Measurements from ENCODE around the gene CYB561D1.

CYB561D1 gene

DNA sequence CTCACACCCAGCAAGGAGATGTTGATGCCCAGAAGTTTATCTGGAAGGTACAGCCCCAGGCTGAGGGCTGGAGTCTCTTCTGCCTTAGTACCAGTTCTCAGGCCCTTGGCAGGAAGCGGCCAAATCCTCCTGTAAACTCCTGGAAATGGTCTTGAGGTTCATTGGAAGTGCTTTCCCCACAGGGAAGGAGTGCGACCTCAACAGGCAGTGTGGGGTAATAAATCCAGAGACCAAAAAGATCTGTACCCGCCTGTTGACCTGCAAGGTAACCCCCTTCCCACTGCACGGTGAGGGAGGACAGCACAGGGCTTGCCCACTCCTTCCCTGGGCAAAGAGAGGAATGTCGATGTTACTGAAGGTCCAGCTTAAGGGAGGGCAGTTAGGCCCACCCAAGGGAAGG, 5.7 kb upstream of the CYB561D1 start:
- no peaks in the 10 kb centered on the region for H3K9me3 ChIP-seq (ENCODE audit: low read length)
- no peak overlapping the region for H3K27ac ChIP-seq (ENCODE audit: low read depth, low read length, poor library complexity, severe bottlenecking)
- no peak overlapping the region for H2AFZ ChIP-seq (ENCODE audit: low read length)
- H3K27me3 ChIP-seq (ENCODE audit: insufficient read depth, low read length) = no peaks in the 10 kb centered on the region
- peaks cover 5% of the 10 kb centered on the region; the same call in 1 of the 2 replicates for H3F3A ChIP-seq (ENCODE audit: insufficient read depth, low read length)
- H3K79me2 ChIP-seq (ENCODE audit: insufficient read depth, low read length) = no peaks in the 10 kb centered on the region
- no peaks in the 10 kb centered on the region for H3K9me2 ChIP-seq (ENCODE audit: low read depth, low read length)
- H3K4me1 ChIP-seq (ENCODE audit: insufficient read depth, low read length, severe bottlenecking) = peaks cover 20% of the 10 kb centered on the region
- no peak overlapping the region for H3K9ac ChIP-seq (ENCODE audit: low read length)
- no peak overlapping the region for H3K4me2 ChIP-seq (ENCODE audit: low read length)
- H4K20me1 ChIP-seq (ENCODE audit: insufficient read depth, low read length) = no peaks in the 10 kb centered on the region
- TF ChIP-seq, protein P1, sequence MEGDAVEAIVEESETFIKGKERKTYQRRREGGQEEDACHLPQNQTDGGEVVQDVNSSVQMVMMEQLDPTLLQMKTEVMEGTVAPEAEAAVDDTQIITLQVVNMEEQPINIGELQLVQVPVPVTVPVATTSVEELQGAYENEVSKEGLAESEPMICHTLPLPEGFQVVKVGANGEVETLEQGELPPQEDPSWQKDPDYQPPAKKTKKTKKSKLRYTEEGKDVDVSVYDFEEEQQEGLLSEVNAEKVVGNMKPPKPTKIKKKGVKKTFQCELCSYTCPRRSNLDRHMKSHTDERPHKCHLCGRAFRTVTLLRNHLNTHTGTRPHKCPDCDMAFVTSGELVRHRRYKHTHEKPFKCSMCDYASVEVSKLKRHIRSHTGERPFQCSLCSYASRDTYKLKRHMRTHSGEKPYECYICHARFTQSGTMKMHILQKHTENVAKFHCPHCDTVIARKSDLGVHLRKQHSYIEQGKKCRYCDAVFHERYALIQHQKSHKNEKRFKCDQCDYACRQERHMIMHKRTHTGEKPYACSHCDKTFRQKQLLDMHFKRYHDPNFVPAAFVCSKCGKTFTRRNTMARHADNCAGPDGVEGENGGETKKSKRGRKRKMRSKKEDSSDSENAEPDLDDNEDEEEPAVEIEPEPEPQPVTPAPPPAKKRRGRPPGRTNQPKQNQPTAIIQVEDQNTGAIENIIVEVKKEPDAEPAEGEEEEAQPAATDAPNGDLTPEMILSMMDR (IDR thresholded peaks at IDR 0.05; ENCODE audit: low read length) = peak; percentile 32; the same call in 1 of the 2 replicates
- no peak for TF ChIP-seq EZH2 (IDR thresholded peaks at IDR 0.05; ENCODE audit: borderline replicate concordance, low read length)
- no peak overlapping the region for H3K4me3 ChIP-seq (ENCODE audit: low read depth, low read length, poor library complexity, severe bottlenecking)
- no peaks in the 10 kb centered on the region for H3K36me3 ChIP-seq (ENCODE audit: insufficient read depth, low read length)

DNA sequence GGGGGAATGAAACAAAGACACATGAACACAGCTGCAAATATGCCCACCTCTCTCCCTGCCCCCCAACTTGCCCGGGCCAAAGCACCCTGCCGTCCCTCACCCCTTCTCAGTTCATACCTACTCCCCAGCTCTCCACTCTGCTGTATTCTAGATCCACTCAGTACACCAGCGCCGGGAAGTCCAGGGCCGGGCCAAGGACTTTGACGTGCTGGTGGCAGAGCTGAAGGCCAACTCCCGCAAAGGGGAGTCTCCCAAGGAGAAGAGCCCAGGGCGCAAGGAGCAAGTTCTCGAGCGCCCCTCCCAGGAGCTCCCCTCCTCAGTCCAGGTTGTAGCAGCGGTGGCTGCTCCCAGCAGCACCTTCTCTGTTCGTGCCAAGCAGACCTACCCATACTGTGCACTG, 5.2 kb upstream of the CYB561D1 start:
- Histone ChIP-seq H3K4me2 (ENCODE audit: low read length) (no peak overlapping the region), H3K9me2 (ENCODE audit: low read depth, low read length) (no peaks in the 10 kb centered on the region), H3F3A (ENCODE audit: insufficient read depth, low read length) (peaks cover 5% of the 10 kb centered on the region; the same call in 1 of the 2 replicates), H3K9me3 (ENCODE audit: low read length) (no peaks in the 10 kb centered on the region), H3K4me3 (ENCODE audit: low read depth, low read length, poor library complexity, severe bottlenecking) (no peak overlapping the region), H3K9ac (ENCODE audit: low read length) (no peak overlapping the region), H4K20me1 (ENCODE audit: insufficient read depth, low read length) (no peaks in the 10 kb centered on the region), H3K79me2 (ENCODE audit: insufficient read depth, low read length) (no peaks in the 10 kb centered on the region), H3K27ac (ENCODE audit: low read depth, low read length, poor library complexity, severe bottlenecking) (no peak overlapping the region), H3K4me1 (ENCODE audit: insufficient read depth, low read length, severe bottlenecking) (peaks cover 23% of the 10 kb centered on the region), H3K27me3 (ENCODE audit: insufficient read depth, low read length) (no peaks in the 10 kb centered on the region), H3K36me3 (ENCODE audit: insufficient read depth, low read length) (no peaks in the 10 kb centered on the region), H2AFZ (ENCODE audit: low read length) (no peak overlapping the region)
- no peak for TF ChIP-seq EZH2 (IDR thresholded peaks at IDR 0.05; ENCODE audit: borderline replicate concordance, low read length)
- TF ChIP-seq, protein P1 (IDR thresholded peaks at IDR 0.05; ENCODE audit: low read length) = no peak

DNA sequence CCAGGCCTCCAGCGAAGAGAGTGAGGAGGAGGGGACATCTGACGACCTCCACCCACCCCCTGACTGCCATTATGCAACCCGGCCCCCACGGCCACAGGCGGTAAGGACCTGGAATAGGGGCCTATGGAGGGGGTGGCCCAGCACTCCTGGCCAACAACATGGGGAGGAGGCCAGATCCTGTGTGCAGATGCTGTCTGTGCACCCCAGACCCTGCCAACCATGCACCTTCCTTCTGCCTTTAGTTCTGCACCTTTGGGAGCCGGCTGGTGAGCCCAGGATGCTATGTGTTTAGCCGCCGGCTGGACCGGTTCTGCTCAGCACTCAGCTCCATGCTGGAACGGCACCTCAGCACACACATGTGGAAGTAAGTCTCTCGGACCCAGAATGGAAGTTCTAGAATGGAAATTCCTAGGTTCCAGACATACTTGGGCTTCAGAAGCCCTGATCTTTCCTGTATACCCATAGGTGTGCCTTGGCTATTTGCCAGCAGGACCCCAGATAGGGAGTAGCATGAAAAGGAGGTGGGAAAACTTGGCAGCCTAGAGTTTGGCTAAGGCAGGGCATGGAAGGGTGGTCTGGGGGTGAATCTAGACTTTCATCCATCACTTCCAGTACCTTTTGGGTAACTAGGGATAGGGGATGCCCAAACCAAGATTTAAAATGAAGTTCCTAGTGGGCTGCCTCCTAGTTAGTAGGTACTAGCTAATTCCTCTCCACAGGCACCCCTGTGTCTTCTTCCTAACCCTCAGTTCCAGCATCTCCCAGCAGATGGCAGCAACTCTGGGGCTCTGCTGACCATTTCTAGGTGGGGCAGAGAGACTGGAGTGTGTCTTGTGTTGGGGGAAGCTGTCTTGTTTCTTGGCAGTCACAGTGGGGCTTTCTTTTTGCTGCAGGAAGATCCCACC, 3.6 kb upstream of the CYB561D1 start:
- Histone ChIP-seq H3K9ac (ENCODE audit: low read length) (no peak overlapping the region), H3K36me3 (ENCODE audit: insufficient read depth, low read length) (no peaks in the 10 kb centered on the region), H3K27ac (ENCODE audit: low read depth, low read length, poor library complexity, severe bottlenecking) (no peak overlapping the region), H4K20me1 (ENCODE audit: insufficient read depth, low read length) (no peaks in the 10 kb centered on the region), H3F3A (ENCODE audit: insufficient read depth, low read length) (peaks cover 4% of the 10 kb centered on the region; the same call in 1 of the 2 replicates), H3K4me2 (ENCODE audit: low read length) (no peak overlapping the region), H3K9me2 (ENCODE audit: low read depth, low read length) (no peaks in the 10 kb centered on the region), H3K9me3 (ENCODE audit: low read length) (no peaks in the 10 kb centered on the region), H3K4me3 (ENCODE audit: low read depth, low read length, poor library complexity, severe bottlenecking) (no peak overlapping the region), H2AFZ (ENCODE audit: low read length) (no peak overlapping the region), H3K79me2 (ENCODE audit: insufficient read depth, low read length) (no peaks in the 10 kb centered on the region), H3K4me1 (ENCODE audit: insufficient read depth, low read length, severe bottlenecking) (peaks cover 21% of the 10 kb centered on the region), H3K27me3 (ENCODE audit: insufficient read depth, low read length) (no peaks in the 10 kb centered on the region)
- no peak for TF ChIP-seq EZH2 (IDR thresholded peaks at IDR 0.05; ENCODE audit: borderline replicate concordance, low read length)
- TF ChIP-seq, protein P1 (IDR thresholded peaks at IDR 0.05; ENCODE audit: low read length) = peak; percentile 74
